NCI-H1105 (cell line): ENCODE results near the gene FAM124A.

Source experiments
- DNase-seq: peaks from one replicate; lab custom pipeline; 2025; lab: John Stamatoyannopoulos, UW

The FAM124A gene, protein sequence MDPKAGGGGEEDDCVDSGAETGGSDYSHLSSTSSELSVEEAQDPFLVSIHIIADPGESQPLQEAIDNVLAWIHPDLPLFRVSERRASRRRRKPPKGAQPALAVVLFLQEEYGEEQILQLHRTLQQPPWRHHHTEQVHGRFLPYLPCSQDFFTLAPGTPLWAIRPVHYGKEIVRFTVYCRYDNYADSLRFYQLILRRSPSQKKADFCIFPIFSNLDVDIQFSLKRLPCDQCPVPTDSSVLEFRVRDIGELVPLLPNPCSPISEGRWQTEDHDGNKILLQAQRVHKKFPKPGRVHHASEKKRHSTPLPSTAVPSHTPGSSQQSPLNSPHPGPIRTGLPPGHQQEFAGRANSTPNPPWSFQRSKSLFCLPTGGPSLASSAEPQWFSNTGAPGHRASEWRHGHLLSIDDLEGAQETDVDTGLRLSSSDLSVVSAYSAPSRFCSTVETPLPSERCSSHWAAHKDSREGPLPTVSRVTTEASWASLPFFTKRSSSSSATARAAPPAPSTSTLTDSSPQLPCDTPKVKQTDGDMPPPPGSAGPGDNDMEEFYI

DNA sequence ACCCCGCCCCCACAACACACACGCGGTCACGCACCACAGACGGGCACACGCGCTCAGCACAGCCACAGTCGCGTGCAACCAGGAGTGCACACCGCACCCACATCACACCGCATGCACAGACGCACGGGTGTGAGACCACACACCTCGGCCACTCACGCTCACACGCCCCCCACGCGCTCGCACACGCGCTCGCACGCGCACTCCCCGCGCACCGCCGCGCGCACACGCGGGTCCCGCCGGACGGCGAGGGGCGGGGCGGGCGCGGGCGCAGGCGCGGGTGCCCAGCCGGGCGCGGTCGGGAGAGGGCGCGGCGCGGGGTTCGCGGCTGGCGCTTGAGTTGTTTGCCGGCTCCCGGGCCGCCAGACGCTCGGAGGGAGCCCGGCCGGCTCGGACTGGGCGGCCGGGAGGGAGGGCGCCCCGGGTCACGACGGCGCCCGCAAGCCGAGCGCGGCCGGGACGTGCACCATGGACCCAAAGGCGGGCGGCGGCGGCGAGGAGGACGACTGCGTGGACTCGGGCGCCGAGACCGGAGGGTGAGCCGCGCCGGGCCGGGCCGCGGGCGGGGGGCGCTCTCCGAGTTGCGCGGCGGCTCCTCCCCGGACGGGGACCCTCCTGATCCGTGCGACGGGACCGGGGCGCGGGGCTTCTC lies at the start of gene FAM124A:
Gene FAM124A (plus strand): TSS at position 362 of the 649 bp plus-strand sequence. CDS start 104 bp downstream, at position 466.
- no peak for DNase-seq

DNA sequence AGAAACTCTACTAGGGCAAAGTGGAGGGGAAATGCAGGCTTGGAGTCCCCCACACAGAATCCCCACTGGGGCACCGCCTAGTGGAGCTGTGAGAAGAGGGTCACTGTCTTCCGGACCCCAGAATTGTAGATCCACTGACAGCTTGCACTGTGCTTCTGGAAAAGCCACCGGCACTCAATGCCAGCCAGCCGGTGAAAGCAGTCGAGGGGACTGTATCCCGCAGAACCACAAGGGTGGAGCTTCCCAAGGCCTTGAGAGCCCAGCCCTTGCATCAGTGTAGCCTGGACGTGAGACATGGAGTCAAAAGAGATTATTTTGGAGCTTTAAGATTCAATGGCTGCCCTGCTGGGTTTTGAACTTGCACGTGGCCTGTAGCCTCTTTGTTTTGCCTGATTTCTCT lies 47.2 kb upstream of the FAM124A start:
- DNase-seq = no peak

DNA sequence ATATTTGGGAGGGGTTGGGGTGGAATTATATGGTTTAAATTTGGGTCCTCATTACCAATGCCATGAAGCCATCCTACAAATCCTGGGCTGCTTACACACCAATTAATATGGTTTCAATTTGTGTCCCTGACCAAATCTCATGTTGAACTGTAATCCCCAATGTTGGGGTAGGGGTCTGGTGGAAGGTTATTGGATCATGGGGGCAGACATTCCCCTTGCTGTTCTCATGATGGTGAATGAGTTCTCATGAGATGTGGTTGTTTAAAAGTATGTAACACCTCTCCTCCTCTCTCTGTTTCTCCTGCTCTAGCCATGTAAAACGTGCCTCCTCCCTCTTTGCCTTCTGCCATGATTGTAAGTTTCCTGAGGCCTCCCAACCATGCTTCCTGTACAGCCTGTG lies 46.6 kb upstream of the FAM124A start:
- no peak for DNase-seq

DNA sequence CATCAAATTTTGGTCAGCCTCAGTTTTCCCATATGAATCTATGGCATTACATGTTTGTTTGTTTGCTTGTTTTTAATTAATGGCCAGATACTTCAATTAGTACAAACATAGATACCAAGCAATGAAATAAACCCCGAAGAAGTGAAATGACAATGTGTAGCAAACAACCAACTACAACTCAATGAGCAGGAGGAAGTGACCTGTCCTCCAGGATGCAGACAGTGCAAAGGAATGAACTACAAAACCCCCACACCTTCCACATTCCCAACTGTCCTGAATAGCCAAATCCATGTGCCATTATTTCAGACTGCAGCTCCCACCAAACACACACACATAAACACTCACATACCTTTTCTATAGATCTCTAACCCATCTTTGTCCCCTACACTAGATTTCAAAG lies 45.0 kb upstream of the FAM124A start:
- no peak for DNase-seq

DNA sequence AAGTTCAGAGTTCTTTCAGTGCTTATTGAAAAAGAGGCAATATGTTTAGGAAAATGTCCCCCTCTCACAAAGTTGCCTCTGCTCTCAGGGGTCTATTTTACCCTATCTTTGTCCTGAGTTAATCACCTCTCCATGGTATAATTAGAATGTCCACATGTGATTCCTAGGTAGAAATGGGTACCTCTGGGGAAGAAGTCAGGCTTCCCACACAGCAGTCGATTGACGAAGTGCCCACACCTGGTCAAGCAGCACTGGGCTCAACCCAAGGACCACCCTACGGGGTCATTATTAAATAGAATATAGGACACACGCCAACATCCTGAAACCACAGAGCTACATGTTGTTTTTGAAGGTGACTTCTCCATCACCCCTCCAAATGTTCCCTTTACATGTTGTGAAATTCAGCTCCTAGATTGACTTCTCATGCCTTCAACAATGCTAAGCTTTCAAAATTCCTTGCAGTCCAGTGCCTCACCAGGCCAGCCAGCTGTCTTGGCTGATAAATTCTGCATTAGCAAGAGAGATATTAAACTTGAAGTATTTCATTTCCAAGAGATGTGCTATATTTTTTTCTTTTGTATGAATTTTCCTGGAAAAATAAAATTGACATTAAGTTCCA lies 43.6 kb upstream of the FAM124A start:
- DNase-seq = no peak

DNA sequence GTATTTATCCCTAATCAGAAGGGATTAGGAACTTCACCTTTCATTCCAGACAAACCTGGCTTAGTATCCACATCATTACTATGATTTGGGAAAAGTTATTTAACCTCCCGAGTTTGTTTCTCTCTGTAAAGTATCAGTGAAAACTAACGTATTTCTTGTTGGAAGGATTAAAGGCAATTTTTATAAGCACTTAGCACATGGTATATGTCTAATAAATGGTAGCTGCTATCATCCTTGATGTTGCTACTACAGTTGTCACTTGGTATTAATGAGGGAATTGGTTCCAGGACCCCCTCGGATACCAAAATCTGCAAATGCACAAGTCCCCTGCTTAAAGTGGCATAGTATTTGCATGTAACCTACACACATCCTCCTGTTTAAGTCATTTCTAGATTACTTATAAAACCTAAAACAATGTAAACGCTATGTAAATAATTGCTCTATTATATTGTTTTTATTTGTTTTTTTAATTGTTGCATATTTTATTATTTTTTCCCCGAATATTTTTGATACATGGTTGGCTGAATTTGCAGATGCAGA lies 42.7 kb upstream of the FAM124A start:
- DNase-seq = no peak

DNA sequence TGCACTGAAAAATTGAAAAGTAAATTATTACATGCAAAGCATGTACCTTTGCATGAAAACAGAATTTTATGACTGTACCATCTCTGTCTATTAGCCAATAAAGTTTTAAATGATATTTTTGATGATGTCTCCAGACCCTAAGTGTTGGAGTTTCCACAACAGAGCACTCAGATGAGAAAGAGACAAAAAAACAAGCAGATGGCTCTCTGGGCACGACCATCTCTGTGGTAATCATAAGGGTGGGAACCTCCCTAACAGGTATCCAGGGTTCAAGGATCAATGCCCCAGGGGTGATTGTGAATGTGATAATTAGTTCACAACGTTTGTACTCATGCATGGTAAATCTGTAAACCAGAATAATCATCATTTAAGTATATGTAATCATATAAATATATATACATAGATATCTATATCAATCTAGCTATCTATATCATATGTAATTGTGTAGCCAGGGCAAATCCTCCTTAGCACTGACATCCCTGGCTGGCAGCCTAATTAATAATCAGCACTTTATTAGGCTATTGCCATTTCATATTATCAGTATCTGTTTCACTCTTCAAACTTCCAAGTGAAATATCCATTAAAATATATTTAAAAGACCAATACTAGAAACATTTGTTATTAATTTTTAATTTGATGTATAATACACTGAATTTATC lies 41.2 kb upstream of the FAM124A start:
- DNase-seq = no peak

DNA sequence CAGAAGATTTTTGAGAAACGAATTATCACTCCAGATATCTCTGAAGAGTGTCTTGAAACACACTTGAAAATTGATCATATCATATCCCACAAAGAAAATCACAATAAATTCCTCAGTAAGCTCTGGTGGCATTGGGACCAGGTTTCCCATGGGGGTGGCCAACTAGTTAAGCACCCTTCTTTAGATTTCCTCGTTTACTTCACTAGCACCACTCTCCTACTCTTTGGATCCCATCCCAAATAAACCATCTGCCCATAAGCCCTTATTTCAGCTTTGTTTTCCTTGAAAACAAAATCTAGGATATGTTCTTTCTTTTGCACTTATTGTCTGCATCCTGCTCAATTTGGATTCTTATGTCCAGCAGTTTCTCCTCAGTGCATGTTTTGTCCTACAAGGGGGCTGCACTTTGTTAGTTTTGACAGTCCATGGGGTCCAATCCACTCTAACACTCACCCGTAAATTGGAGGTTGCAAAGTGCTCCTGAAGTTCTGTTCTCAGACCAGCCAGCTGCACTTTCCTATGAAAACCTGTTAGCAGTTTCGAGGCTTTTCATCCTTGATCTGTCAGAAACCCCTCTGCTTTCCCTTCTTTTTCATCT lies 40.3 kb upstream of the FAM124A start:
- DNase-seq = no peak

DNA sequence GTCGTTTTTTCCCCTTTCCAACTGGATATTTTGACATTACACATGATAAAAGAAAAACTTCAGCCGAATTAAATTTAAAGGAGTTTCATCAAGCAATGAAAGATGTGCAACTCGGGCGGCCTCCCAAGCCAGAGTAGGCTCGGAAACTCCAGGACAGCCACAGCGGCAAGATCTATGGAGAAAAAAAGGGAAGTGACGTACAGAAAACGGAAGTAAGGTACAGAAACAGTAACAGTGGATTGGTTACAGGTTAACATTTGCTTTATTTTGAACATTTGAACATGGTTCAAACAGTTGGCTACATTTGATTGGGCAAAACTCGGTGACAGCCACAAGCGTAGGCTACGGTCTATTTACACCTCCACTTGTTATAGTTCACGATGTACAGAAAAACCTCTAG lies 30.5 kb upstream of the FAM124A start:
- DNase-seq = no peak

DNA sequence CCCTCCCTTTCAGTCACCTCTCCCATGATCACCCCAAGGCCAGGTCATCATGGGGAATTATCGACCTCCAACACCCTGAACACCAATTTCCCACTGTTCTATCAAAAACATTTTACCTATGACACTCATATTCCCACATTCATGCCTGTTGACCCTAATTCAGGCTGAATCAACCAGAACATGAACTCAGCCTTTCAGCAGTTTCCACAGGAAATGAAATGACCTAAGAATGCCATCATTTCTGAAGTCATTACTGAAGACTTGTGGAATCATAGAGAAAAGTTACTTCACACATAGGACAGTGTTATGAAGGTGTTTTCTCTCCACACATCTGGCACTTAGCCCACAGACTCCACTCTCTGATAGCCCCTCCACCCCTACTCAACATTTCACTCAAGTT lies 29.9 kb upstream of the FAM124A start:
- DNase-seq = no peak

DNA sequence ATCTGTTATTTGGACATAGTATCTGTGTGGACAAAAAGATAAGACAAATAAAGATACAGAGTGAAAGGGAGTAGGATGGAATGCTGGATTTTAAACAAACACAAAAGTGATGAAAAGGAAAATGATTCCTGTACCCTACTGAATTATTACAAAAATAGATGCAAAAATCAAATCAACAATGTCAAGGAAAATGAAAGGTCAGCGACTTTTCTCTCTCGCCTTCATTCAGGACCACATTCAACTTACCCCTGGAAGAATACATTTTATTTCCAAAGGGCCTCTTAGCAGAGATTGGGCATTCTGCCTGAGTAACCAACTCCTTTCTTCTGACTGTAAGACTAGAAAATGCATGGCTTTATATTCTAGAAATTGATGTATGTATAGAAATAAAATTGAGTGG lies 28.8 kb upstream of the FAM124A start:
- no peak for DNase-seq

DNA sequence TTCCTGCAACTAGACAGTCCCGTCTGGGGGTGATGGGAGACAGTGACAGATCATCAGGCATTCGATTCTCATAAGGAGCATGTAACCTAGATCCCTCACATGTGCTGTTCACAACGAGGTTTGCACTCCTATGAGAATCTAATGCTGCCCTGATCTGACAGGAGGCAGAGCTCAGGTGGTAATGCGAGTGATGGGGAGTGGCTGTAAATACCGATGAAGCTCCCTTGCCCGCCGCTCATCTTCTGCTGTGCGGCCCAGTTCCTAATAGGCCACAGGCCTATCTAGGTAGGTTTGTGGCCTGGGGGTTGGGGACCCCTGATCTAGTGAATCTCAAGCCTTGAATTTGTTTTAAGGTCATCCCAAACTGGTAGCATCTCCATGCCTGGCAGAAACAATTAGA lies 27.3 kb upstream of the FAM124A start:
- DNase-seq = no peak

DNA sequence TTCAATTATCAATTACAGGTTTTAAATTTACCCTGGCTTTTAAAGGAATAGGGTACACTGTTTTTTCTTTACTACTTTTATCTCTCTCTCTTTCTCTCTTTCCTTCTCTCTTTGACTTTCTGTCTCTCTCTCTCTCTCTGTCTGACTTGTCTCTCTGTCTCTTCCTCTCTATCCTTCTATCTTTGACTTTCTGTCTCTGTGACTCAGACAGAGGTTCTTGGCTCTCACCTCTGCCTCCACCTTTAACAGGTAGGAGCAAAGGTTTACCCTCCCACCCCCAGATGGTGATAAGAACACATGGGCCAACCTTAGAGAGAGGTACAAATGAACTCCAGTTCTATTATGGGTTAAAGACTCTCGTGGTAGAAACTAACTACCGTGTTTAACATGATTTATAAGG lies 20.3 kb upstream of the FAM124A start:
- no peak for DNase-seq

DNA sequence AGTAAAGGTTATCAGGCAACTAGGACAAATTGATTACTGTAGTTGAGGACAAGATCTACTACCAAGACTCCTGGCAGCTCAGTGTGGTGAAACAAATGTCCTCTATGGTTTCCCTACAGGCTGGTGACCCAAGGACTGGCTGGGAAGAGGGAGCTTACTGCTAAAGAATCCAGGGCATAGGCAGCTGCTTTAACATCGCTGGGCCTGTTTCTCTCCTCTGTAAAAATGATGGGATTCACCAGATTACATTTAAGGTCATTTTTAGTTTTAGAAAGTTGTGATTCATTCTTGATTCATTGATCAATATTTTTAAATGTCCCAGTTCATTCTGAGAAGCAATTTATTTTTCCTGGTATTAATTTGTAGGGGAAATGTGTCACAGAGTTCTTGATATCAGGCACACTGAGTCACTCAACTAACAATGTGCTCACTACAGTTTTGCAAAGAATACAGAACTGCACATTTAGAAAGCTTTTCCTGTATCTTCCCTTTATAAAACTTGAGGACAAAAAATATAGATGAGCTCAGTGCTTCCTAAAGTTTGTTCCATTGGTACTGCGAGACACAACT lies 19.6 kb upstream of the FAM124A start:
- DNase-seq = no peak

DNA sequence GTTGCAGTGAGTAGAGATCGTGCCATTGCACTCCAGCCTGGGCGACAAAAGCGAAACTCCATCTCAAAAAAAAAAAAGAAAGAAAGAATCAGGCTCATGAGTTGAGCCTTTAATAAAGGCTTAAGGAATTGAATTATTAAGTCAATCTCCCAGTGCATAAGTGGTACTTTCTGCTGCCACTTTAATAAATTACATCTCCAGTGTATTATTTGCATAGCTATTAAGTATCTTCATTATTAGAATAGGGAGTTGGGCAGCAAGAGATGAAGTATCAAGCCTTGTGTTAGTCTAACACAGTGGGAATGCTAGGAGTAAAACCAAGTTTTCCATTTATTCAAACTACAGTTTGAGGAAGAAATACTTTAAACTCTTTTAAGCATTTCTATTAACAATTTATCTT lies 15.6 kb upstream of the FAM124A start:
- DNase-seq = no peak

DNA sequence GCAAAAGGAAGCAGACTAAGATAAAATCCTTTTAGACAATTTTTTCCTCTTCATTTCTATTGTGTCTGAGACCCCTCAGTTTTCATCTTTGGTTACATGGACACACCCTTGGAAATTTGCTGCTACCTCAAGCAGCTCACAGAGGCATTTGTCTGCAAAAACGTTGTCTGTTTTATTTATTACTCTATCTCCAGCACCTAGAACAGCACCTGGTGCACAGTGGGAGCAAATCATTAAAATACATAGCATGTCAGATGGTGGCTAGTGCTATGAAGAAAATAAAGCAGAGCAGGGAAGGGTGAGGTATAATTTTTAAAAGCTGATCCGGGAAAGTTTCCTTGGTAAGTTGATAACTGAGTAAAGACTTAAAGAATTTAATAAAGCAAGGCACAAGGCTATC lies 14.3 kb upstream of the FAM124A start:
- no peak for DNase-seq

DNA sequence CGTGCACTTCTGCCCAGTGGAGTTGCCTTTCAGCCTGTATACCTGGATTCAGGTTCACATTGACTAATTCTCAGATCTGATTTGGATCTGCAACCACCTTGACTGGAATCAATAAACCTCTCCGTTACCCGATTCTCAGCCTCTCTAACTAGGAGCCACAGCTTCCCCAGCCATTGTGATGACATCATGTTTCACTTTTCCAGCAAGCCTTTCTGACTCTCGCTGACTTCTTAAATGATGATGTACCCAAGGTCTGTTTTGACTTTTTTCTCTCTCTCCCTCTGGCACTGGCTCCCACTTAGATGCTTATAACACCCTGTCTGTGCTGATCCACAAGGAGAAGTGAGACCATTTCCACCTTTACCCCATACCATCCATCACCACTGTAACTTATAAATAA lies 13.5 kb upstream of the FAM124A start:
- no peak for DNase-seq

DNA sequence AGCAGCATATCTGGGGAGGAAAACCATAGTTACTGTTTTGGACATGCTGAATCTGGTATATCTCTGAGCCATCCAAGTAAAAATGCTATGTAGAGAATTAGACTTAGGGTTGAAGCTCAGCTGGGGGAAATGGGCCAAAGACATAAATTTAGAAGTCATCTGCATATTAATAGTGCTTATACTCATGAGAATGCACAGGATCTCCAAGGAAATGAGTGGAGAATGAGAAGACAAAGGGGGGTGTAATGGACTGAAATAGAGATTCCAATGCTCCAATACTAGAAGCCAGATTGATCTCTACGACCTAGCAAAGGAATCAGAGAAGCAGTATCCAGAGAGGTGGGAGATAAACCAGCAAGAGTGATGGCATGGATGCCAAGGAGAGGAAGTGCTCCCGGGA lies 10.3 kb upstream of the FAM124A start:
- DNase-seq = no peak

DNA sequence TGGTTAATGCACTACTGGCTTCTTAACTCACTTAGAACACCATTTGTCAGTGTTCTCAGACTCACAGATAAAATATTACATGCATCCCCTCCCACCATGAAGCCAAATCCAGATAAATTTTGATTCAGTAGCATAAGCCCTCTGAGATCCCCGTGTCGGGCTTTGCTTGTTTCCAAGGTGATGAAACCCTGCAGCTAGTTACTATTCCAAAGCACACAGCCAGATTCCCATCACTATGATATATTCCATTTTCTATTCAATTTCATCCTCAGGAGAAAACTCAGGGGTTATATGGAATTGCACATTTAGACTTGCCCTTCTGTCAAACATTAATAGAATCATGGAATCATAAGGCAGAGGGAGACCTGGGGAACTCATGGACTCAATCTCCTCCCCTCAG lies 9.4 kb upstream of the FAM124A start:
- DNase-seq = no peak

DNA sequence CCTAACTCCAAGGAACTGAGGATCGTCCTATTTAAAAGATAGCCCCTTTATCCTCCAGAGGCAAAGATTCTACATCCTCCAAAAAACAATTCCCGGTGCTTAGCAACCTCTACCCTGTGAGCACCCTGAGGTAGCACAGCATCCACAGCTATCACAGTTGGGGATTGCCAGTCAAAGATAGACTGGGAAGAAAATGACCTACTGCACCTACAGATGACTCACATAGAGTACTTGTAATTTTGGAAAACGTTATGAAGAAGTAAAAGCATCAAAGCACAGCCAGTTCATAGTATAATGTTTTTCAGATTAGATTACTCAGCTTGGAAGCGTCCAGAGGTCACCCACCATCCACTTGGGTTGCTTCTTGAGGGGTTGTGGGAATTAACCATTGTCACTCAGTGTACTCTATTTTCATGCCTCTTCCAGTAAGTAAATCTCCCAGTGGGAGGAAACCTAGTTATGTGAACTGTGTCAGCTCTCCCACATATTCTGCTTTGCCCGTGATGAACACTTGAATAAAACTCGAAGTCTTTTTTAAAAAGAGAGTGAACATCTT lies 8.9 kb upstream of the FAM124A start:
- no peak for DNase-seq

DNA sequence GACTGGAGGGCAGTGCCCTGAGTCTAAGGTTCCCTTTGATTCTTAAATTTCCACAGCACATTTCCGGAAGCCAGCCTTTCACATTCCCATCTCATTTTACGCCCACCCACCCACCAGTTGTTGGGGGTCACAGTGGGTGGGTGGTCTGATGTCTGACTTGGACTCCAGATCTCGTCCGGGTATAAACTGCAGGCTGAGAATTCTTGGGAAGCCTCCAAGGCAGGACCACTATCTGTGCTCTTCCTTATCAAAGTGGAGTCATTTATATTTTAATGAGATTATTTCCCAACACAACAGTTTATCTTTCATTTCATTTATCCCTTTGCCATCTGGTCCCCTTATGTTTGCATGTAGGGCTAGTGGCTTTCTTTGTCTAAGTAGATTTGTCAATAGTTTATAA lies 3.6 kb upstream of the FAM124A start:
- DNase-seq = no peak
